ENCODE measurements around the gene SKP1.
"Not testable (repeated sequence)": the region's sequence is repeated elsewhere in the genome, so short reads cannot be mapped to it uniquely, and the experiment has no call there.

SKP1 gene

DNA sequence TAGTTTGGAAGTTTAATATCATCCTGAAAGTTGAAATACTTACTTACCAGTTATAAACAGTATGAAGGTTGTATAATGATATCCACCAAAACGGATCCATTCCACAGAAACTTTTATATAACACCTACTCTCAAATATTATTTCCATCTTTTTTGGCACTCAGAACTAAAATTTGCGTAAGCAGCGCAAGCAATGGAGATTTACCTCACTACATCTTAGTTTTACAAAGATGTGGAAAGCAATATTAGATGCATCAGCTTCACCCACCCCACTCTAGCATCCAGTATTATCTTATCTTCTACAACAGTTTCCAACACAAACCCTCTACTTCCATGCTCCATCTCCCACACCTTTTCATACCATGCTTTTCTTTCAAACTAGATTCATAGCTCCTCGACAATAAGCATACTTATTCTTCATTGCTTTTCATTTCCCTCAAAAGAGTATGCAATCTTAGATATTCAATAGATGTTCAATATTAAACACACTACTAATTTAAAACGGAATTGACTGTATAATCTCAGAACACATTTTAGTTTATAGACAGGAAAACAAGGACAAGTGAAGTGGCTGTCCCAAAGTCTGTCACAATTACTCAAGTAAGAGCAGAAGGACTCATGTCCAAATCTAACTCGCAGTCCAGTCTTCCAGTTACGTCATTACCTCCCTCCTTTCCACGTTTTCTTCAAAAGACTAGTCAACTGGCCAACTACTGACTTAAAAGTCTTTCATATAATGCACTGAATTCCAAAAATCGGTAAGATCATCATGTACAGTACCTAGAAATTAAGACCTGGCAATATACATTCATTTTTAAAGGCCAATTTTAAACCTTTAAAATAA is 46.9 kb upstream of the SKP1 start:
- Histone ChIP-seq H3K79me2 (ENCODE audit: low read length) (peaks cover 84% of the 10 kb centered on the region), H3K4me1 (ENCODE audit: low read length) (peaks cover 33% of the 10 kb centered on the region), H3K27ac (ENCODE audit: low read length) (no peak overlapping the region), H4K20me1 (ENCODE audit: insufficient read depth, low read length) (peaks cover 61% of the 10 kb centered on the region), H2AFZ (ENCODE audit: low read depth, low read length) (no peak overlapping the region), H3K9me3 (ENCODE audit: insufficient read depth, low read length) (no peaks in the 10 kb centered on the region), H3K36me3 (replicated peaks; ENCODE audit: low read depth, low read length) (peaks cover 17% of the 10 kb centered on the region), H3K27me3 (ENCODE audit: low read depth, low read length) (no peaks in the 10 kb centered on the region), H3K4me2 (ENCODE audit: low read length) (peak overlapping the region; percentile 86), H3K9ac (ENCODE audit: low read length) (peak overlapping the region; percentile 89; the same call in 1 of the 2 replicates), H3K4me3 (ENCODE audit: low read length) (peak overlapping the region; percentile 95)
- TF ChIP-seq, protein P1, sequence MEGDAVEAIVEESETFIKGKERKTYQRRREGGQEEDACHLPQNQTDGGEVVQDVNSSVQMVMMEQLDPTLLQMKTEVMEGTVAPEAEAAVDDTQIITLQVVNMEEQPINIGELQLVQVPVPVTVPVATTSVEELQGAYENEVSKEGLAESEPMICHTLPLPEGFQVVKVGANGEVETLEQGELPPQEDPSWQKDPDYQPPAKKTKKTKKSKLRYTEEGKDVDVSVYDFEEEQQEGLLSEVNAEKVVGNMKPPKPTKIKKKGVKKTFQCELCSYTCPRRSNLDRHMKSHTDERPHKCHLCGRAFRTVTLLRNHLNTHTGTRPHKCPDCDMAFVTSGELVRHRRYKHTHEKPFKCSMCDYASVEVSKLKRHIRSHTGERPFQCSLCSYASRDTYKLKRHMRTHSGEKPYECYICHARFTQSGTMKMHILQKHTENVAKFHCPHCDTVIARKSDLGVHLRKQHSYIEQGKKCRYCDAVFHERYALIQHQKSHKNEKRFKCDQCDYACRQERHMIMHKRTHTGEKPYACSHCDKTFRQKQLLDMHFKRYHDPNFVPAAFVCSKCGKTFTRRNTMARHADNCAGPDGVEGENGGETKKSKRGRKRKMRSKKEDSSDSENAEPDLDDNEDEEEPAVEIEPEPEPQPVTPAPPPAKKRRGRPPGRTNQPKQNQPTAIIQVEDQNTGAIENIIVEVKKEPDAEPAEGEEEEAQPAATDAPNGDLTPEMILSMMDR (IDR thresholded peaks at IDR 0.05; ENCODE audit: low read depth, low read length): no peak
- TF ChIP-seq EZH2phosphoT487 (IDR thresholded peaks at IDR 0.05; ENCODE audit: low read depth): no peak

DNA sequence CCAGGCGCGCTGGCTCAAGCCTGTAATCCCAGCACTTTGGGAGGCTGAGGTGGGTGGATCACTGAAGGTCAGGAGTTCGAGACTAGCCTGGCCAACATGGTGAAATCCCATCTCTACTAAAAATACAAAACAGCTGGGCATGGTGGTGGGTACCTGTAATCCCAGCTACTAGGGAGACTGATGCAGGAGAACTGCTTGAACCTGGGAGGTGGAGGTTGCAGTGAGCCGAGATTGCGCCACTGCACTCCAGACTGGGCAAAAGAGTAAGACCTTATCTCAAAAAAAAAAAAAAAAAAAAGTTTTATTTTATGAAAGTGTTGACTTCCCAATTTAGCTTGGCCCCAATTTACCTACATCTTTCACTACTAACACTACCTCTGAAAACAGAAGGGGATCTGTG is 44.9 kb upstream of the SKP1 start:
- Histone ChIP-seq H3K79me2 (ENCODE audit: low read length) (peaks cover 97% of the 10 kb centered on the region), H4K20me1 (ENCODE audit: insufficient read depth, low read length) (peaks cover 77% of the 10 kb centered on the region), H3K4me1 (ENCODE audit: low read length) (peaks cover 25% of the 10 kb centered on the region), H3K36me3 (replicated peaks; ENCODE audit: low read depth, low read length) (peaks cover 17% of the 10 kb centered on the region)
- H2AFZ ChIP-seq (ENCODE audit: low read depth, low read length); H3K9ac ChIP-seq (ENCODE audit: low read length); H3K9me3 ChIP-seq (ENCODE audit: insufficient read depth, low read length); H3K4me3 ChIP-seq (ENCODE audit: low read length); H3K27me3 ChIP-seq (ENCODE audit: low read depth, low read length); H3K4me2 ChIP-seq (ENCODE audit: low read length); H3K27ac ChIP-seq (ENCODE audit: low read length): not testable (repeated sequence)

DNA sequence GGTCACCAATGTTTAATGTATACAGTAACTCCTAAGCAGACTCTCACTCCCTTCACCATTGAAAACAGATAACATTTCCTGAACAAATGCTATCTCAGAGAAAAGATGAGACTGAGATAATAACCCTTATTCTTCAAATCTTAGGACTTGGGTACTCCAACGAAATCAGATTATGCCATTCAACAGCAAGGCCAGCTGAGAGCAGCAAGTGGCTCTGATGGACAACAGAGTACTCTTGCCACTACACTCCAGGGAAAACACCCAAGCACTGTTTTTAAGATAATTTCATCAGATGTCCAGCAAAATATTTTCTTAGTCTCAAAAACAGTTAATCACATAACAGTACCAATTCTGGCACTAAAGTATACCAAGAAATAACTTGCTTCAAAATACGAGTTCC is 39.0 kb upstream of the SKP1 start:
- Histone ChIP-seq H3K27ac (ENCODE audit: low read length) (no peak overlapping the region), H3K36me3 (replicated peaks; ENCODE audit: low read depth, low read length) (peaks cover 14% of the 10 kb centered on the region), H4K20me1 (ENCODE audit: insufficient read depth, low read length) (peaks cover 78% of the 10 kb centered on the region), H2AFZ (ENCODE audit: low read depth, low read length) (no peak overlapping the region), H3K4me1 (ENCODE audit: low read length) (no peaks in the 10 kb centered on the region), H3K27me3 (ENCODE audit: low read depth, low read length) (no peaks in the 10 kb centered on the region), H3K79me2 (ENCODE audit: low read length) (peaks cover 100% of the 10 kb centered on the region), H3K4me3 (ENCODE audit: low read length) (no peak overlapping the region), H3K9ac (ENCODE audit: low read length) (no peak overlapping the region), H3K9me3 (ENCODE audit: insufficient read depth, low read length) (no peaks in the 10 kb centered on the region), H3K4me2 (ENCODE audit: low read length) (no peak overlapping the region)
- no peak for TF ChIP-seq EZH2phosphoT487 (IDR thresholded peaks at IDR 0.05; ENCODE audit: low read depth)
- TF ChIP-seq, protein P1 (IDR thresholded peaks at IDR 0.05; ENCODE audit: low read depth, low read length): no peak

DNA sequence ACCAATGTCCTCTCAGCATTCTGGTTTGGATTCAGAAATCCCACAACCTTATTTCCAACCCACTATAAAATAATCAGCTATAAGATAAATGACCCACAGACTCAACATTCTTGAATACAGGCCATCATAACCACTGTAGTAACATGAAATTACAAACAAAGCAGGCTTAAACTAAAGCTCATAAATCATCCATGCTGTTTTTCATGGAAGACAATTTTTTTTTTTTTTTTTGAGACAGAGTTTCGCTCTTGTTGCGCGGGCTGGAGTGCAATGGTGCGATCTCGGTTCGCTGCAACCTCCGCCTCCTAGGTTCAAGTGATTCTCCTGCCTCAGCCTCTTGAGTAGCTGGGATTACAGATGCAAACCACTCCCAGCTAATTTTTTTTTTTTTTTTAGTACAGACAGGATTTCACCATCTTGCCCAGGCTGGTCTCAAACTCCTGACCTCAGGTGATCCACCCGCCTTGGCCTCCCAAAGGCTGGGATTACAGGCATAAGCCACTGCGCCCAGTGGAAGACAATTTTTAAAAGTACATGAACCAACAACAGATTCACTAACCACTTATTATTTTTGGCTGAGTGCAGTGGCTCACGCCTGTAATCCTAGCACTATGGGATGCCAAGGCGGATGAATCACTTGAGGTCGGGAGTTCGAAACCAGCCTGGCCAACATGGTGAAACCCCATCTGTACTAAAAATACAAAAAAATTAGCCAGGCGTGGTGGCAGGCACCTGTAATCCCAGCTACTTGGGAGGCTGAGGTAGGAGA is 34.7 kb upstream of the SKP1 start:
- Histone ChIP-seq H3K79me2 (ENCODE audit: low read length) (peaks cover 100% of the 10 kb centered on the region), H4K20me1 (ENCODE audit: insufficient read depth, low read length) (peaks cover 85% of the 10 kb centered on the region), H3K36me3 (replicated peaks; ENCODE audit: low read depth, low read length) (peaks cover 10% of the 10 kb centered on the region)
- H3K9ac ChIP-seq (ENCODE audit: low read length); H3K27me3 ChIP-seq (ENCODE audit: low read depth, low read length); H3K4me1 ChIP-seq (ENCODE audit: low read length); H3K9me3 ChIP-seq (ENCODE audit: insufficient read depth, low read length); H3K4me2 ChIP-seq (ENCODE audit: low read length); H2AFZ ChIP-seq (ENCODE audit: low read depth, low read length); H3K27ac ChIP-seq (ENCODE audit: low read length); H3K4me3 ChIP-seq (ENCODE audit: low read length): not testable (repeated sequence)
